Smooth muscle cell (in vitro differentiated cells): ENCODE data around the gene UBL5. TPM values are rescaled to one million over a fixed set of nuclear protein-coding genes. Genes with fewer than 3 reads are reported as not detected.

ENCODE experiments used
- DNase-seq: peaks from one replicate; lab custom pipeline; 2025; ENCODE audit not compliant: unreplicated experiment; lab: John Stamatoyannopoulos, UW
- H2AFZ ChIP-seq: fragments of 200-600 bp; sonication (generic); 2 replicates; pipeline ENCODE4 v1.6.0; 2016; ENCODE audit warnings: antibody characterized with exemption, low read depth, mild to moderate bottlenecking
- H3F3A ChIP-seq: fragments of 200-600 bp; sonication (generic); 2 replicates; pipeline ENCODE4 v1.6.0; 2017; ENCODE audit warnings: antibody characterized with exemption, low read depth
- H3K27ac ChIP-seq: fragments of 200-600 bp; sonication (generic); 2 replicates; pipeline ENCODE4 v1.5.1; 2016; ENCODE audit warnings: low read depth, mild to moderate bottlenecking
- H3K27me3 ChIP-seq: fragments of 200-600 bp; sonication (generic); 2 replicates; pipeline ENCODE4 v1.6.1; 2016; ENCODE audit warnings: low read depth, mild to moderate bottlenecking
- H3K36me3 ChIP-seq: fragments of 200-600 bp; sonication (generic); 2 replicates; pipeline ENCODE4 v1.5.1; 2016; ENCODE audit warnings: low read depth
- H3K4me1 ChIP-seq: fragments of 200-600 bp; sonication (generic); 2 replicates; pipeline ENCODE4 v1.5.1; 2016; ENCODE audit warnings: low read depth
- H3K4me2 ChIP-seq: fragments of 200-600 bp; sonication (generic); 2 replicates; pipeline ENCODE4 v1.6.0; 2016; ENCODE audit warnings: mild to moderate bottlenecking
- H3K4me3 ChIP-seq: fragments of 200-600 bp; sonication (generic); 2 replicates; pipeline ENCODE4 v1.5.1; 2016; ENCODE audit warnings: mild to moderate bottlenecking
- H3K79me2 ChIP-seq: fragments of 200-600 bp; sonication (generic); 2 replicates; pipeline ENCODE4 v1.6.0; 2016; ENCODE audit warnings: low read depth, mild to moderate bottlenecking
- H3K9ac ChIP-seq: fragments of 200-600 bp; sonication (generic); 2 replicates; pipeline ENCODE4 v1.6.0; 2016; ENCODE audit warnings: low read depth
- H3K9me3 ChIP-seq: fragments of 200-600 bp; sonication (generic); replicated peaks from 2 replicates; pipeline ENCODE4 v1.5.1; 2016; ENCODE audit warnings: low read depth
- H4K20me1 ChIP-seq: fragments of 200-600 bp; sonication (generic); 2 replicates; pipeline ENCODE4 v1.6.0; 2016; ENCODE audit warnings: low read depth
- WGBS: methylation state at CpG from one replicate; pipeline ENCODE4 v1.1.7; 2016; ENCODE audit warnings: low lambda C conversion rate; 5-methylcytosine and 5-hydroxymethylcytosine counted together
- polyA plus RNA-seq: library from polyadenylated mRNA; unstranded; fragments of >200 nt; fragmentation: Nextera tagmentation; extraction: Ambion mirVana; gene quantifications from 2 replicates; pipeline ENCODE4 v1.2.1, GENCODE V29; 2016
- total RNA-seq: library from RNA; depleted of rRNA; stranded (reverse); fragments of >200 nt; gene quantifications from 2 replicates; pipeline ENCODE4 v1.2.3, GENCODE V29; 2014
- TF ChIP-seq, protein P1 (sequence below): fragments of 200-600 bp; sonication (generic); IDR thresholded peaks from 2 replicates; pipeline ENCODE4 v1.5.1; 2017; ENCODE audit warnings: borderline replicate concordance, mild to moderate bottlenecking, antibody characterized with exemption; ENCODE audit not compliant: insufficient read depth, poor library complexity, severe bottlenecking

UBL5 gene
- total and polyA plus RNA-seq, 2 experiments from 2014 or later, result 574 to 848 TPM

DNA sequence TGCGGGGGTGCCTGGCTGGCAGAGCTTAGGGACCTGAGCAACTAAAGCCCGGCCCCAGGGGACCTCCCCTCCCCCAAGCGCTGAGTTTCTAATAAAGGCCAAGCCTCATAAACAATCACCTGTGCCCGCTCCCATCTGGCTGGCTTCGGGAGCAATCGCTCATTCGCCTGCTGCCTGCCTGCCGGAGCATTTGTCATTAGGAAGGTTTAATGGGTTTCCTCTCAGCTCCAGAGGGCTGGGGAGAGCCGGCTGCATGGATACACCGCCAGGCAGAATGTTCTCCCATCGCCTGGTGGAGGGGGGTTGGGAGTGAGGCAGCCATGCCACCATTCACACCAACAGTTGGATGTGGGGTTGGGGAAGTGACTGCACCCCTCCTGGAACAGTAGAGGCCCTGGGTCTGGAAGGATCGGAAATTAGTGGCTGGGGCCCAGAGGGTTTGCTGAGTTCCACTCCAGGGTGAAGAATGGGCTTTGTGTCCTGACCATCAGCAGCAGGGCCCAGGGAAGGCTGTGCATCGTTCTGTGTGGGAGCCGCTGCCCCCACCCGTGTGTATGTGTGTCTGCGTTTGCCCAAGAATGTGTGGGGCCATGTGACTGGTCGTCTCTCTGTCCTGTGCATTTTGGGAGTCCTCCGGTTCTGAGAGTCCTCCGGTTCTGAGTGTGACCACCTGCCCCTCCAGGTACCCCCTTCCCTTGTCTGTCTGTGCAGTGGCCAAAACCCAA lies 22.7 kb downstream of the UBL5 start:
- H3F3A ChIP-seq, result peaks cover 8% of the 10 kb centered on the region
- WGBS, result 69% methylated on average over 19 of the region's 19 CpGs
- H3K4me1 ChIP-seq, result peaks cover 9% of the 10 kb centered on the region
- peak overlapping the region; percentile 66 for H3K9ac ChIP-seq
- H3K4me2 ChIP-seq, result no peak overlapping the region
- H3K79me2 ChIP-seq, result no peaks in the 10 kb centered on the region
- TF ChIP-seq, protein P1, sequence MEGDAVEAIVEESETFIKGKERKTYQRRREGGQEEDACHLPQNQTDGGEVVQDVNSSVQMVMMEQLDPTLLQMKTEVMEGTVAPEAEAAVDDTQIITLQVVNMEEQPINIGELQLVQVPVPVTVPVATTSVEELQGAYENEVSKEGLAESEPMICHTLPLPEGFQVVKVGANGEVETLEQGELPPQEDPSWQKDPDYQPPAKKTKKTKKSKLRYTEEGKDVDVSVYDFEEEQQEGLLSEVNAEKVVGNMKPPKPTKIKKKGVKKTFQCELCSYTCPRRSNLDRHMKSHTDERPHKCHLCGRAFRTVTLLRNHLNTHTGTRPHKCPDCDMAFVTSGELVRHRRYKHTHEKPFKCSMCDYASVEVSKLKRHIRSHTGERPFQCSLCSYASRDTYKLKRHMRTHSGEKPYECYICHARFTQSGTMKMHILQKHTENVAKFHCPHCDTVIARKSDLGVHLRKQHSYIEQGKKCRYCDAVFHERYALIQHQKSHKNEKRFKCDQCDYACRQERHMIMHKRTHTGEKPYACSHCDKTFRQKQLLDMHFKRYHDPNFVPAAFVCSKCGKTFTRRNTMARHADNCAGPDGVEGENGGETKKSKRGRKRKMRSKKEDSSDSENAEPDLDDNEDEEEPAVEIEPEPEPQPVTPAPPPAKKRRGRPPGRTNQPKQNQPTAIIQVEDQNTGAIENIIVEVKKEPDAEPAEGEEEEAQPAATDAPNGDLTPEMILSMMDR, result no peak
- no peak for DNase-seq
- no peaks in the 10 kb centered on the region for H3K27me3 ChIP-seq
- no peak overlapping the region for H3K4me3 ChIP-seq
- peak overlapping the region; percentile 98 for H3K27ac ChIP-seq
- peaks cover 7% of the 10 kb centered on the region for H4K20me1 ChIP-seq
- H3K9me3 ChIP-seq, result no peaks in the 10 kb centered on the region
- H2AFZ ChIP-seq, result no peak overlapping the region
- no peaks in the 10 kb centered on the region for H3K36me3 ChIP-seq

DNA sequence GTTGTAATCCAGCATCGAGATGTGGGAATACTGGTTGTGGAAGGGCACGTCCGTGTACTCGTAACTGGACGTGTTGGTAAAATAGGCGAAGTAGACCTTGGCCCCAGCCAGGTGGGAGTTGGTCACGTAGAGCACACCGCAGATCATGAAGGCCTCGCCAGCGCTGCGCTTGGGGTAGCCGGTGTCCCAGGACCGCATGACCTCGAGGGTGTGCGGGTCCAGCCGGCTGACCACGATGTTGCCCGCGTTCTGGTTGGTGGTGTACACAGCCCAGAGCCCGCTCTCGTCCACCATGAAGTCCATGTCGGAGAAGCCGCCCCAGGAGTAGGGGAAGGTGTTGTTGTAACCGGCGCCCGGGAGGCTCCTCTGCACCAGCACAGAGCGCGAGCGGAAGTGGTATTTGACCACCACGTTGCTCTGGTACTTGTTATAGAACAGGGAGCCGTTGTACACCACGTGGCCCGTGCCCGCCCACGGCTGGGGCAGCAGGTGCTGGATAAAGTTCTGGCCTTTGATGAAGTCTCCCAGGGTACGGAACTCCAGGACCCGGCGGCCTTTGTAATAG lies 26.6 kb downstream of the UBL5 start:
- H3K4me1 ChIP-seq, result peaks cover 9% of the 10 kb centered on the region
- H3K27me3 ChIP-seq, result no peaks in the 10 kb centered on the region
- TF ChIP-seq, protein P1, result no peak
- WGBS, result 98% methylated on average over 38 of the region's 38 CpGs
- no peak overlapping the region for H3K9ac ChIP-seq
- H4K20me1 ChIP-seq, result no peaks in the 10 kb centered on the region
- no peak overlapping the region for H3K4me3 ChIP-seq
- H3K27ac ChIP-seq, result peak overlapping the region; percentile 98
- peaks cover 8% of the 10 kb centered on the region for H3F3A ChIP-seq
- H2AFZ ChIP-seq, result no peak overlapping the region
- no peak overlapping the region for H3K4me2 ChIP-seq
- no peaks in the 10 kb centered on the region for H3K79me2 ChIP-seq
- DNase-seq, result no peak
- H3K36me3 ChIP-seq, result no peaks in the 10 kb centered on the region
- H3K9me3 ChIP-seq, result no peaks in the 10 kb centered on the region

DNA sequence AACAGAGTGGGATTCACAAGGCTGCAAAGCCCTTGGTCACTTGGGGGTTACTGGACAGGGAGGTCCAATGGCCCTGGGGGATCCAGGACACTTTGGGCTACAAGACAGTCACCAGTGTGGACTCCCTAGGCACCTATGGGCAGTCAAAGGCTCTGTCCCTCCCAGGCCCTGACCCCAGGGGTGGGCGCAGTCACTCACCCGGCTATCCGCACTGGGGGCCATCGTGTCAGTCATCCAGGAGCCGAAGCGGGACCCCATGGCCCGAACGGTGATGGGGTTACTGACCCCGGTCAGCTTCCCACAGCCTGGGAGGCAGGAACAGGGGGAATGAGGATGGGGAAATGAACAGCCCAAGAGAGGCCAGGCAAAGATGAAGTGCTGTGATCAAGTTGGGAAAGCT lies 28.9 kb downstream of the UBL5 start:
- Histone ChIP-seq H2AFZ (no peak overlapping the region), H3K9ac (no peak overlapping the region), H3K79me2 (no peaks in the 10 kb centered on the region), H3K9me3 (no peaks in the 10 kb centered on the region), H3K4me2 (no peak overlapping the region), H3F3A (peaks cover 7% of the 10 kb centered on the region), H3K36me3 (no peaks in the 10 kb centered on the region), H3K4me1 (peaks cover 4% of the 10 kb centered on the region), H3K4me3 (no peak overlapping the region), H3K27me3 (no peaks in the 10 kb centered on the region), H4K20me1 (no peaks in the 10 kb centered on the region), H3K27ac (no peak overlapping the region)
- DNase-seq, result no peak
- TF ChIP-seq, protein P1, result no peak
- WGBS, result 95% methylated on average over 9 of the region's 9 CpGs
